ENCODE measurements around the gene CAMK1D.

CAMK1D gene

GRCh38 chr10:12633776-12634620 lies 284.7 kb downstream of the CAMK1D start:
- no peak for DNase-seq

GRCh38 chr10:12634621-12634931 lies 285.2 kb downstream of the CAMK1D start:
- DNase-seq, result no peak

GRCh38 chr10:12635127-12635541 lies 285.8 kb downstream of the CAMK1D start:
- peak; percentile 28 for DNase-seq

- DNase-seq, result no peak
Observed at GRCh38 chr10:12636571-12636970, 287.2 kb downstream of the CAMK1D start.

- DNase-seq, result no peak
Observed at GRCh38 chr10:12637649-12638048, 288.3 kb downstream of the CAMK1D start.

- no peak for DNase-seq
Observed at GRCh38 chr10:12638103-12638502, 288.8 kb downstream of the CAMK1D start.

- DNase-seq, result no peak
Observed at GRCh38 chr10:12638781-12639180, 289.4 kb downstream of the CAMK1D start.

GRCh38 chr10:12639996-12640944 lies 290.9 kb downstream of the CAMK1D start:
- DNase-seq, result no peak

GRCh38 chr10:12642036-12642435 lies 292.7 kb downstream of the CAMK1D start:
- no peak for DNase-seq

GRCh38 chr10:12643279-12643678 lies 293.9 kb downstream of the CAMK1D start:
- no peak for DNase-seq

- DNase-seq, result no peak
Observed at GRCh38 chr10:12644380-12645144, 295.2 kb downstream of the CAMK1D start.

GRCh38 chr10:12645449-12645848 lies 296.1 kb downstream of the CAMK1D start:
- DNase-seq, result no peak

- DNase-seq, result no peak
Observed at GRCh38 chr10:12649012-12649584, 299.8 kb downstream of the CAMK1D start.

- no peak for DNase-seq
Observed at GRCh38 chr10:12650122-12650521, 300.8 kb downstream of the CAMK1D start.

GRCh38 chr10:12650538-12651298 lies 301.4 kb downstream of the CAMK1D start:
- no peak for DNase-seq

GRCh38 chr10:12655940-12656339 lies 306.6 kb downstream of the CAMK1D start:
- no peak for DNase-seq

- DNase-seq, result peak; percentile 73
Observed at GRCh38 chr10:12656518-12657142, 307.3 kb downstream of the CAMK1D start.

- DNase-seq, result no peak
Observed at GRCh38 chr10:12657489-12657888, 308.1 kb downstream of the CAMK1D start.

GRCh38 chr10:12658526-12658925 lies 309.2 kb downstream of the CAMK1D start:
- DNase-seq, result no peak

GRCh38 chr10:12659706-12660105 lies 310.4 kb downstream of the CAMK1D start:
- DNase-seq, result no peak

- no peak for DNase-seq
Observed at GRCh38 chr10:12660812-12661211, 311.5 kb downstream of the CAMK1D start.

Data from CD4-positive, alpha-beta T cell treated with Interleukin-17A for 1 hour (primary cell).